ENCODE results near the gene GPRIN3.
A peak's percentile ranks its signal among the peaks of the same experiment; 100 is the strongest.
"Not testable (repeated sequence)": the region's sequence is repeated elsewhere in the genome, so short reads cannot be mapped to it uniquely, and the experiment has no call there.

GPRIN3 gene

GRCh38 chr4:89288430-89288829, 19.2 kb downstream of the GPRIN3 start:
- DNase-seq: no peak

- no peak for DNase-seq
These were observed 19.7 kb downstream of the GPRIN3 start for GRCh38 chr4:89287945-89288344.

- DNase-seq: no peak
These were observed 21.9 kb downstream of the GPRIN3 start for GRCh38 chr4:89285745-89286144.

GRCh38 chr4:89284828-89285227, 22.8 kb downstream of the GPRIN3 start:
- DNase-seq: no peak

GRCh38 chr4:89284020-89284424, 23.6 kb downstream of the GPRIN3 start:
- DNase-seq: no peak

- DNase-seq: no peak
These were observed 24.2 kb downstream of the GPRIN3 start for GRCh38 chr4:89283226-89284009.

GRCh38 chr4:89279385-89279784, 28.2 kb downstream of the GPRIN3 start:
- no peak for DNase-seq

GRCh38 chr4:89277412-89277811, 30.2 kb downstream of the GPRIN3 start:
- DNase-seq: no peak

- no peak for DNase-seq
These were observed 31.3 kb downstream of the GPRIN3 start for GRCh38 chr4:89276296-89276695.

- peak; percentile 29 to 48 for DNase-seq
These were observed 32.0 kb downstream of the GPRIN3 start for GRCh38 chr4:89275587-89275986.

GRCh38 chr4:89273741-89274141, 33.9 kb downstream of the GPRIN3 start:
- peak; percentile 41 to 46 for DNase-seq

GRCh38 chr4:89270792-89271191, 36.8 kb downstream of the GPRIN3 start:
- DNase-seq: no peak

- no peak for DNase-seq
These were observed 38.4 kb downstream of the GPRIN3 start for GRCh38 chr4:89269121-89269666.

GRCh38 chr4:89268679-89269078, 38.9 kb downstream of the GPRIN3 start:
- DNase-seq: no peak

GRCh38 chr4:89267846-89268245, 39.8 kb downstream of the GPRIN3 start:
- DNase-seq: no peak

GRCh38 chr4:89267392-89267791, 40.2 kb downstream of the GPRIN3 start:
- no peak for DNase-seq

GRCh38 chr4:89266128-89266527, 41.5 kb downstream of the GPRIN3 start:
- no peak for DNase-seq

- DNase-seq: no peak
These were observed 44.3 kb downstream of the GPRIN3 start for GRCh38 chr4:89263265-89263664.

- no peak for DNase-seq
These were observed 48.1 kb downstream of the GPRIN3 start for GRCh38 chr4:89259301-89260028.

- DNase-seq: no peak
These were observed 49.1 kb downstream of the GPRIN3 start for GRCh38 chr4:89258506-89258905.

GRCh38 chr4:89257376-89257775, 50.2 kb downstream of the GPRIN3 start:
- DNase-seq: no peak

- peak in 1 of 2 experiments; percentile 9 for DNase-seq
These were observed 51.3 kb downstream of the GPRIN3 start for GRCh38 chr4:89256203-89256800.

- peak in 1 of 2 experiments; percentile 20 for DNase-seq
These were observed 52.8 kb downstream of the GPRIN3 start for GRCh38 chr4:89254847-89255246.

GRCh38 chr4:89254347-89254746, 53.3 kb downstream of the GPRIN3 start:
- DNase-seq: not testable (repeated sequence)
